NCI-H2081 treated with DMSO at 0.1 percent for 48 hours (cell line): ENCODE results near the gene RANBP9.

Experiments used
- DNase-seq: peaks from one replicate; lab custom pipeline; 2025; lab: John Stamatoyannopoulos, UW

The RANBP9 gene

GRCh38 chr6:13711733-13712598 lies at the start of gene RANBP9:
Gene RANBP9, minus strand, starts transcription at chr6:13711835. Its CDS starts 330 bp downstream, at chr6:13711505.
- DNase-seq: peak; percentile 59

DNA sequence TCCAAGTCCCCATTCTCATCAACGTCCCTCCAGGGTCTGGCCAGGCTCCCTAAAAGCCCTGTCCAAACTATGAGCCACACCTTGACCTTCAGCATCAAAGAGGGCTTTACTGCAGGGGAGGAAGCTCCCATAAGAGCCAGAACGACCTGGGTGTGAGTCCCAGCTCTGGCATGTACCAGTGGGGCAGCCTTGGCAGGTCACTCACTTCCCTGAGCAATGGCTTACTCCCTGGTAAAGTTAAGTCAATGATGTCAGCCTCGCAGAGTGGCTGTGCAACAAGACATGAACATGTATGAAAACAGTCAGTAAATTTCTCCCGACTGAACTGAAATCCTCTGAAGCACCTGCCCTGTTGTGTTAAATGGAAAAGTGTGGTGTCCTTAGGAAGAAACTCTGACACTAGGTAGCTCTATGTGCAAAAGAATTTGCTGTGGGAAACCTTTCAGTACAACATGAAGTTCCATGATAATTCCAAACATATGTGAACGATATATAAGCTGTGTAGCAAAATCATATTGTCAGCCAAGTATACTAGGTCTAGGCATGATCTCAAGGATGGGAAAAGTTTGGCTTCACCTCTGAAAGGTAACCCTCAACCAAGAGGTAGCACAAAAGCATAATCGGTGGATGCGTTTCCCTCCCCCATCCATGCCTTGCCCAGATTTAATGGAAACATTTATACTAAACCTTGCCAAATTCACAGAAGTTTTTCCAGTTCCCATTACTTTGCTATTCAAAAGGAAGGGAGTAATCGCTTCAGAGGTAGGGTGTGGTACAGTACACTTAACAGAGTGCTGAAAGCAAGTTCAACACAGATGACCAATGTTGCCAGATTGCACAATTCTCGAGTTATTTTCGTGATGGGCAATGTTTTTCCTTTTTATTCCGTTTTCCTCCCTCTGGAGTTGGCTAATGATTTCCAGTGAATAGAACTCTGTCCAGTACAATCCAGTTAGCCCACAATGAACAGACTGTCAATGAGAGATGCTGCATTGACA lies 49.0 kb upstream of the RANBP9 start:
- DNase-seq: no peak

- no peak for DNase-seq
Measured at GRCh38 chr6:13759025-13759424, 47.4 kb upstream of the RANBP9 start.

- no peak for DNase-seq
Measured at GRCh38 chr6:13754644-13755043, 43.0 kb upstream of the RANBP9 start.

DNA sequence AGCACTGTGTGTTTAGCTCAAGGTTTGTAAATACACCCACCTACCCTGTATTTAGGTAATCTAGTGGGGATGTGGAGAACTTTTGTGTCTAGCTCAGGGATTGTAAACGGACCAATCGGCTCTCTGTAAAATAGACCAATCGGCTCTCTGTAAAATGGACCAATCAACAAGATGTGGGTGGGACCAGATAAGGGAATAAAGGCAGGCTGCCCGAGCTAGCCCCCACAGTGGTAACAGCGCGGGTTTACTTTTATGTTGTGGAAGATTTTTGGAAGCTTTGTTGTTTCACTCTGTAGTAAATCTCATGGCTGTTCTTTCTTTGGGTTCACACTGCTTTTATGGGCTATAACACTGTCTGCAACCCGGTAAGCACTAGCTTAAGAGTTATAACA lies 32.1 kb upstream of the RANBP9 start:
- DNase-seq: no peak

DNA sequence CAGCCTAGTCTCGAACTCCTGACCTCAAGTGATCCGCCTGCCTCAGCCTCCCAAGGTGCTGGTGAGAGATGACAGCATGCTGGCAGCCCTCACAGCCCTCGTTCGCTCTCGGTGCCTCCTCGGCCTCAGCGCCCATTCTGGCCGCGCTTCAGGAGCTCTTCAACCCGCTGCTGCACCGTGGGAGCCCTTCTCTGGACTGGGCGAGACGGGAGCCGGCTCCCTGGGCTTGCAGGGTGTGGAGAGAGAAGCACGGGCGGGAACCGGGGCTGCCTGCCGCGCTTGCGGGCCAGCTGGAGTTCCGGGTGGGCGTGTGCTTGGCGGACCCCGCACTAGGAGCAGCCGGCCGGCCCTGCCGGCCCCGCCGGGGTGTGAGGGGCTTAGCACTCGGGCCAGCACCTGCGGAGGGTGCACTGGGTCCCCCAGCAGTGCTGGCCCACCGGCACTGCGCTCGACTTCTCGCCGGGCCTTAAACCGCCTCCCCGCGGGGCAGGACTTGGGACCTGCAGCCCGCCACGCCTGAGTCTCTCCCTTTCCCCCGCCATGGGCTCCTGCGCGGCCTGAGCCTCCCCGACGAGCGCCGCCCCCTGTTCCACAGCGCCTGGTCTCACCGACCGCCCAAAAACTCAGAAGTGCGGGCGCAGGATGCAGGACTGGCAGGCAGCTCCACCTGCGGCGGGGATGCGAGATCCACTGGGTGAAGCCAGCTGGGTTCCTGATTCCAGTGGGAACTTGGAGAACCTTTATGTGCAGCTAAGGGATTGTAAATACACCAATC lies 31.5 kb upstream of the RANBP9 start:
- no peak for DNase-seq

- DNase-seq: no peak
Measured at GRCh38 chr6:13741365-13741764, 29.7 kb upstream of the RANBP9 start.

GRCh38 chr6:13735031-13735430 lies 23.4 kb upstream of the RANBP9 start:
- no peak for DNase-seq

DNA sequence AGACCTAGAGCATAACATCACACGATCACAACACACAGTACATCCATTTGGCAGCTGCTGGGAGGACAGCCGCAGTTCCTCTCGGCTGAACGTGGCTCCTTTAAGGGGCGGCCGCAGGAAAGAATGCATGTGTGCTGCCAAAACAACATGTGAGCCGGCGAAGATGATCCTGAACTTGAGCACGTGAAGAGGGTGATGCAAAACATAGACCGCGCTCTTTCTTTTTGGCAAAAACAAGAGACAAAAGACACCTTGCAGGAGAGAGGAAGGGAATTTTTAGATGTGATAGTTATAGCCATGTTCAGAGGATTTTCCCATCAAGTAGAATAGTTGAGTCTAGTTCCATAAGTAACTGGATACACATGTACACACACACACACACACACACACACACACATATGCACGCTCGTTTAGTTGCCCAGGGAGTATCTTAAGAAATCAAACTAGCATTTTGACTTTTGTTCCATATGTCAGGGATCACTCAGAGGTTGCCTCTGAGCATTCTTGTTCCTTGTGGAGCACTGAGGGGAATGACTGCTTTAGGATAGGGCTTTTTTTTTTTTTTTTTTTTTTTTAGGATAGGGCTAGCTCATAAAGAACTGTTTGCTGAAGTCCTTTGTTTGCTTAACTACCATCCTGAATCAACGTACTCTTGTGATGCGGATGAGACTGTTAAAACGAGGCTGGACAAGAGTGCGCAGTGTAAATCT lies 21.7 kb upstream of the RANBP9 start:
- DNase-seq: no peak

GRCh38 chr6:13730704-13731103 lies 19.1 kb upstream of the RANBP9 start:
- no peak for DNase-seq

- DNase-seq: no peak
Measured at GRCh38 chr6:13729891-13730290, 18.3 kb upstream of the RANBP9 start.

DNA sequence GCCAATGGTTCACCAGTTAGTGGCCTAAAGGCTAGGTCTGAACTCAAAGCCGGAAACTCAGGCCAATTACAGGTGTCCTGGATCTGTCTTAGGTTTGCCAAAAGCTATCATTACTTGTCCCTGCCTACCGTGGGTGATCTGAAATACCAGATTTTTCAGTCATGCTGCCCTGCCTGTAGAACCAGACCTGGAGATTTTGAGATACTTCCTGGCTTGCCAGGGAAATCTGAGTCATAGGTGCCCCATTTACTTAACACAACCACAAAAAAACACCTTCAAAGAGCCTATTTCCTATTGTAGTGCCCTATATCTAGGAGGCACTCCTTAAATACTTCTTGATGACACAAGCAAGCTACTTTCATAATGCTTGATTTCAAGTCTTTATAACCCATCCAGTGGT lies 13.9 kb upstream of the RANBP9 start:
- DNase-seq: no peak

GRCh38 chr6:13725052-13725451 lies 13.4 kb upstream of the RANBP9 start:
- DNase-seq: no peak

GRCh38 chr6:13724182-13724581 lies 12.5 kb upstream of the RANBP9 start:
- no peak for DNase-seq

DNA sequence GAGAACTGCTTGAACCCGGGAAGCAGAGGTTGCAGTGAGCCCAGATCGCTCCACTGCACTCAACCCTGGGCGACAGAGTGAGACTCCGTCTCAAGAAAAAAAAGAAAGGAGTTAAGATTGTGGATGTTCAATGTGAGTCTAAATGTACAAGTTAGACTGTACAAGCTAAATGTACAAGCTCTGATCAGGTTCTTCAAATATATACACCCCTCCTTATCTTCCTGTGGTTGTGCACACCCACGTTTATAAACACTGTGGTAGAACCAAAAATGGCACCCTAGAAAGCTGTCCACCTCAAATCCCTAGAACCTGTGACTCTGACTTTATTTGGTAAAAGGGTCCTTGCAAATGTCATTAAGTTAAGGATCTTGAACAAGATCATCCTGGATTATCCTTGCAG lies 11.2 kb upstream of the RANBP9 start:
- DNase-seq: no peak

DNA sequence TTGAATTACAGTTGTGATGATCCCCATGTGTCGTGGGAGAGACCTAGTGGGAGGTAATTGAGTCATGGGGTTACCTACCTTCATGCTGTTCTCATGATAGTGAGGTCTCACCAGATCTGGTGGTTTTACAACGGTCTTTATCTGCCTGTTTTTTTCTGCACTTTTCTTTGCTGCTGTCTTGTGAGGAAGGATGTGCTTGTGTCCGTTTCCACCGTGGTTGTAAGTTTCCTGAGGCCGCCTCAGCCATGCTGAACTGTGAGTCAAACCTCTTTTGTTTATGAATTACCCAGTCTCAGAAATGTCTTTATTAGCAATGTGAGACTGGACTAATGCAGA lies 6.5 kb upstream of the RANBP9 start:
- DNase-seq: no peak

DNA sequence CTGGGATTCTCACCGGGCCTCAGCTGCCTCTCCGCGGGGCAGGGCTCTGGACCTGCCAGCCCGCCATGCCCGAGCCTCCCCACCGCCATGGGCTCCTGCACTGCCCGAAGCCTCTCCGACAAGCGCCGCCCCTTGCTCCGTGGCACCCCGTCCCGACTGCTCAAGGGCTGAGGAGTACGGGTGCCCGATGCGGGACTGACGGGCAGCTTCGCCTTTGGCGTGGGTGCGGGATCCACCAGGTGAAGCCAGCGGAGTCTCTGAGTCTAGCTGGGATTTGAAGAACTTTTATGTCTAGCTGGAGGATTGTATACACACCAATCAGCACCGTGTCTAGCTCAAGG lies 5.3 kb upstream of the RANBP9 start:
- no peak for DNase-seq

DNA sequence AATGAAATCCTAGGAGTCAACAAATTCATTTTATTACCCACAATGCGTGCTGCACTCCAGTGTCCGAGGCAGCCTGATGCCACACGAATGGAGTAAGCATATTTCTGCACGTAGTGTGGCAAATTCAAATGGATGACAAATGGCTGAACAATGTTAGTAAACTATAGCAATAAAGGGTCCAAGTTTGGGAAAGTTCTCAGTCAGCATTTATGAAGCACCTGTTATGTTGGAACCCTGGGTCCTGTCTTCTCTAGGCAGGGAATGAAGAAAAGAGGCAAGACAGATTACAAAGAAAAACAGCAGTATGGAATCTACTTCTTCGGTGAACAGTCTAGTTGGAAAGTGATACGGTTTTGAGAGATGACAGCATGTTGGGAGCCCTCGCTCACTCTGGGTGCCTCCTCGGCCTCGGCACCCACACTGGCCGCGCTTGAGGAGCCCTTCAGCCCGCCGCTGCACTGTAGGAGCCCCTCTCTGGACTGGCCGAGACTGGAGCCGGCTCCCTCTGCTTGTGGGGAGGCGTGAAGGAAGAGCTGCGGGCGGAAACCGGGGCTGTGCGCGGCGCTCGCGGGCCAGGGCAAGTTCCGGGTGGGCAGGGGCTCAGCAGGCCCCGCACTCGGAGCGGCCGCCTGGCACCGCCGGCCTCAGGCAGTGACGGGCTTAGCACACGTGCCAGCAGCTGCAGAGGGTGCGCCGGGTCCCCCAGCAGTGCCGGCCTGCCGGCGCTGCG lies 4.8 kb upstream of the RANBP9 start:
- no peak for DNase-seq

- DNase-seq: no peak
Measured at GRCh38 chr6:13715444-13715883, 3.8 kb upstream of the RANBP9 start.

DNA sequence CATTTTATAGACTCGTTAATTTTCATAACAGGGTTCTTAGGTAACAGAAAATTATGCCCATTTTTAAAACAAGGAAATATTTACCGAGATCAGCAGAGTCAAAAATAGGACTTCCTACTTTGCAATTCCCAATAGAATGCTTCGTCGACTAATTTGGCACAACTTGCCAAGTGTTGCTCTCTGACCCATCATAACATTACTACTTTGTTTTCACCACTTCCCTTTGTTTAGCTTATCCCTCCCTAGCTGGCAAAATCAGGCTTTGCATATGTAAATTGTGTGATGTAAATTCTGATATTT lies 914 bp upstream of the RANBP9 start:
- DNase-seq: no peak

GRCh38 chr6:13711324-13711732 lies 307 bp downstream of the RANBP9 start:
- no peak for DNase-seq
